ENCODE results near the gene CREB3L2. TPM values are rescaled to one million over a fixed set of nuclear protein-coding genes. Genes with fewer than 3 reads are reported as not detected.

Gene CREB3L2
- total RNA-seq, 1 experiment from 2014 or later = 49.8 TPM

DNA sequence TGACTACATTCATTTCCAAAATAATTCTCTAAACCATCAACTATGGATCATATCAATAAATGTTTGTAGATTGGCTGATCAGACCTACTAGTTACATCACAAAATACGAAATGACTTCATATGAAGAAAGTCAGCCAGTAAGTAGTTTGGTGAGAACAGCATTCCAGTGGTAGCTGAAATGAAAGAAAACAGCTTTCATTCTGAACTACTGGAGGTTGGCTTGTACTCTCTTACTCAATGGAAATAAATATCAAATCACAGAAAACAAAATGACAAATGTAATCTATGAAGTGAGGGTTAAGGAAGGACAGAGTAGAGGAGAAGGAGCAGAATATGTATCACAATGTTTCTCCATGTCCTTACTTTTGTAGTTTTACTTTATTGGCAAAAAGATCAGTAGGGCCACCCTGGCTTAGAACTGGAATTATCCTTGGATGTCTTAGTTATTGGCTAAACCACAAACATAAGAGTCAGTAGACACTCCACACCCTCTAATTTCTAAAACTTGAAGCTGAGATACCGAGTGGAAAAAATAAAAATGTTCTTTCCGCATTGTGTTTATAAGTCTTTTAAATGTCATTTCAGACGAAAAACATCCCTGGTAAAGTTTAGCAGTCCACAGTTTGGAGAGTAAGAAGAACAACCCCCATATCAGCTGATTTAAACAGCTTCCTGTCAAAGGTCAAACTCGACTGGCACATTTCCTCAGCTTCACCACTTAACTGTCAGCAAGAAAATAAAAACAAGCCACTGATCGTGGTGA is 81.1 kb downstream of the CREB3L2 start:
- ATAC-seq (no peak), DNase-seq (ENCODE audit: low read depth, low spot score) (no peak)
- H3K9me3 ChIP-seq (ENCODE audit: control insufficient read depth in 1 of 2, insufficient read depth in 1 of 2, low read depth in 1 of 2, low read length in 2 of 2) = no peaks in the 10 kb centered on the region
- no peak overlapping the region for H2AFZ ChIP-seq (ENCODE audit: low read depth, low read length, poor library complexity, severe bottlenecking)
- no peaks in the 10 kb centered on the region for H3K27me3 ChIP-seq (ENCODE audit: insufficient read depth, low read length)
- TF ChIP-seq, protein P1, sequence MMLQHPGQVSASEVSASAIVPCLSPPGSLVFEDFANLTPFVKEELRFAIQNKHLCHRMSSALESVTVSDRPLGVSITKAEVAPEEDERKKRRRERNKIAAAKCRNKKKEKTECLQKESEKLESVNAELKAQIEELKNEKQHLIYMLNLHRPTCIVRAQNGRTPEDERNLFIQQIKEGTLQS (IDR thresholded peaks at IDR 0.05) = no peak
- no peak for TF ChIP-seq POLR2AphosphoS5 (IDR thresholded peaks at IDR 0.05; ENCODE audit: low read depth, low read length)
- TF ChIP-seq SIN3A (IDR thresholded peaks at IDR 0.05; ENCODE audit: low read depth) = no peak
- TF ChIP-seq, protein P2, sequence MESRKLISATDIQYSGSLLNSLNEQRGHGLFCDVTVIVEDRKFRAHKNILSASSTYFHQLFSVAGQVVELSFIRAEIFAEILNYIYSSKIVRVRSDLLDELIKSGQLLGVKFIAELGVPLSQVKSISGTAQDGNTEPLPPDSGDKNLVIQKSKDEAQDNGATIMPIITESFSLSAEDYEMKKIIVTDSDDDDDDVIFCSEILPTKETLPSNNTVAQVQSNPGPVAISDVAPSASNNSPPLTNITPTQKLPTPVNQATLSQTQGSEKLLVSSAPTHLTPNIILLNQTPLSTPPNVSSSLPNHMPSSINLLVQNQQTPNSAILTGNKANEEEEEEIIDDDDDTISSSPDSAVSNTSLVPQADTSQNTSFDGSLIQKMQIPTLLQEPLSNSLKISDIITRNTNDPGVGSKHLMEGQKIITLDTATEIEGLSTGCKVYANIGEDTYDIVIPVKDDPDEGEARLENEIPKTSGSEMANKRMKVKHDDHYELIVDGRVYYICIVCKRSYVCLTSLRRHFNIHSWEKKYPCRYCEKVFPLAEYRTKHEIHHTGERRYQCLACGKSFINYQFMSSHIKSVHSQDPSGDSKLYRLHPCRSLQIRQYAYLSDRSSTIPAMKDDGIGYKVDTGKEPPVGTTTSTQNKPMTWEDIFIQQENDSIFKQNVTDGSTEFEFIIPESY (IDR thresholded peaks at IDR 0.05; ENCODE audit: extremely low read depth, insufficient replicate concordance, low read length) = no peak
- no peak for TF ChIP-seq REST (IDR thresholded peaks at IDR 0.05; ENCODE audit: low read depth)
- TF ChIP-seq YY1 (IDR thresholded peaks at IDR 0.05; ENCODE audit: extremely low read depth, insufficient replicate concordance, low read depth, low read length) = no peak
- TF ChIP-seq SP1 (IDR thresholded peaks at IDR 0.05; ENCODE audit: low read depth) = no peak
- no peak for TF ChIP-seq RAD21 (IDR thresholded peaks at IDR 0.05; ENCODE audit: low read depth)
- no peak for TF ChIP-seq ZNF274 (IDR thresholded peaks at IDR 0.05; ENCODE audit: low read depth, low read length)
- TF ChIP-seq EZH2phosphoT487 (IDR thresholded peaks at IDR 0.05; ENCODE audit: borderline replicate concordance) = no peak
- no peak for TF ChIP-seq ZFX (IDR thresholded peaks at IDR 0.05)
- no peak for TF ChIP-seq TCF7L2 (IDR thresholded peaks at IDR 0.05; ENCODE audit: borderline replicate concordance, extremely low read depth, insufficient read depth, insufficient read length)
- no peak for TF ChIP-seq ELF1 (IDR thresholded peaks at IDR 0.05; ENCODE audit: borderline replicate concordance, low read depth)
- TF ChIP-seq POLR2A (IDR thresholded peaks at IDR 0.05; ENCODE audit: borderline replicate concordance, extremely low read depth, insufficient read depth, insufficient read length) = no peak
- TF ChIP-seq CBX3 (IDR thresholded peaks at IDR 0.05; ENCODE audit: low read depth) = no peak
- no peak for TF ChIP-seq EZH2 (IDR thresholded peaks at IDR 0.05)
- no peak for TF ChIP-seq CEBPB (IDR thresholded peaks at IDR 0.05; ENCODE audit: low read depth)
- TF ChIP-seq EGR1 (IDR thresholded peaks at IDR 0.05; ENCODE audit: low read depth) = no peak
- no peak for TF ChIP-seq FOSL1 (IDR thresholded peaks at IDR 0.05; ENCODE audit: low read depth)
- no peak for TF ChIP-seq JUND (IDR thresholded peaks at IDR 0.05)
- no peaks in the 10 kb centered on the region for H3K9me2 ChIP-seq (ENCODE audit: insufficient read depth)
- H3K9ac ChIP-seq (ENCODE audit: low read length) = no peak overlapping the region
- H3K79me2 ChIP-seq (ENCODE audit: insufficient read depth, low read length) = no peaks in the 10 kb centered on the region
- no peaks in the 10 kb centered on the region for H3K36me3 ChIP-seq (ENCODE audit: control insufficient read depth in 1 of 2, insufficient read depth in 2 of 2, low read length in 2 of 2)
- no peak overlapping the region for H3K4me3 ChIP-seq (replicated peaks in 1 of 2; ENCODE audit: low read depth in 1 of 2, low read length in 2 of 2)
- no peaks in the 10 kb centered on the region; the same call in 1 of the 2 replicates for H4K20me1 ChIP-seq (ENCODE audit: insufficient read depth)
- H3K4me1 ChIP-seq (ENCODE audit: control insufficient read depth in 1 of 2, insufficient read depth in 2 of 2, low read length in 2 of 2) = no peaks in the 10 kb centered on the region
- RAD21 ChIA-PET (ENCODE audit: low non-redundant PET in 1 of 2, low total read pairs in 2 of 2, uncharacterized antibody in 2 of 2, unreplicated experiment in 2 of 2) = no interaction called here
- no peak overlapping the region for H3K27ac ChIP-seq (ENCODE audit: low read depth, low read length)
- no TSS peak for BruUV-seq (replicated peaks)
- POLR2A ChIA-PET = interaction anchor here (0.6 kb wide), 1 partner anchor 813 kb away, joined by 3 read pairs; no protein-coding TSS in a partner anchor
- CTCF ChIA-PET = no interaction called here
- intact Hi-C loops (cut with micrococcal nuclease) = no loop called here
- no peak overlapping the region for H3K4me2 ChIP-seq (ENCODE audit: low read length)

All from HCT116 (cell line).